GM04503 (cell line): ENCODE measurements around the gene NPC1L1.
"Not testable (repeated sequence)": the region's sequence is repeated elsewhere in the genome, so short reads cannot be mapped to it uniquely, and the experiment has no call there.

ENCODE experiments used
- DNase-seq: peaks from one replicate; pipeline ENCODE4 v3.0.0-alpha.2; 2012; ENCODE audit warnings: low read depth

Gene NPC1L1

DNA sequence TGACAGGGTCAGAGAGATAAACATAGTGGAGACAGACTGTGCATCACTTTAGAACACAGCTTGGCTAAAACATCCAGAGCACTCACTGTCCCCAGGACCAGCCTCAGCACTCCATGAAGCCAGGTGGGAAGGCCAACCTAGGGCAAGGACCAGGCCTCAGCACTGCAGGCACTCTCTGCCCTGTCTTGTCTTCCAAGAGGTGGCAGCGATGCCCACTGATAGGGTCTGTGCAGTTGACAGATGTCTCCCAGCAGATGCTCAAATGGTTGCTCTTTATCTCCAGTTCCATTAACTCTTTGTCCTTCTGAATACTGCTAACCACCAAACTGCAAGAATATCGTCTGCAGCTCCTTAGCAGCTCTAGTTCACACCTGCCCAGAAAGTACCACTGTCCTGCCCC is 23.5 kb upstream of the NPC1L1 start:
- DNase-seq = no peak

DNA sequence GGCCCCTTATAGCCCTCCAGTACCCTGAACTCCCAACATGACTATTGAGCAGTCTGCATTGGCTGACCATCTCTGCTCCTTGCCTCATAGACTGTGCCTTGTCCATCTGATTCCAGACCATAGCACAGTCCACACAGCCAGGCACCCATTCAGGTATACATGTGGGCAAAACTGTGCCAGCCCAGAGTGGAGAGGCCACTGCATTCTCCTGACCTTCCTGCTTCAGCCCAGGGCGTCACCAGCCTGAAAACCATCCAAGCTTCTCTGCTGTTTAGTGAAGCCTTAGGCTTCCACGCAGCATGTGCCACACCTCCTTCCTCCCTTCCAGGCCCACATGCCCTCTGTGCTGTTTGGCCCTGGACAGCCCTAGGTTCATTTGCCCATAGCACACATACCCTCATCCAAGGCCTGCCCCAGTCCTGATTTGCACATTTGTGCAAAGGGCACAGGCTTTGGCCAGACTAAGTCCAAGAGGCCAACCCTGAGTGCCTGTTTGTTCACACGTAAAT is 22.1 kb upstream of the NPC1L1 start:
- no peak for DNase-seq

DNA sequence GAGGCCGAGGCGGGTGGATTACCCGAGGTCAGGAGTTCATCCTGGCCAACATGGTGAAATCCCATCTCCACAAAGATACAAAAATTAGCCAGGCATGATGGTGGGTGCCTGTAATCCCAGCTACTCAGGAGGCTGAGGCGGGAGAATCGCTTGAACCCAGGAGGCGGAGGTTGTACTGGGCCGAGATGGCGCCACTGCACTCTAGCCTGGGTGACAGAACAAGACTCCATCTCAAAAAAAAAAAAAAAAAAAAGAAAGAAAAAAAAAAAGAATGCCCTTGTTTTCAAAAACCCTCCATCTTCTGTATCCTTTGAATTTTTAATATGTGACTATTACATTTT is 21.5 kb upstream of the NPC1L1 start:
- not testable (repeated sequence) for DNase-seq

DNA sequence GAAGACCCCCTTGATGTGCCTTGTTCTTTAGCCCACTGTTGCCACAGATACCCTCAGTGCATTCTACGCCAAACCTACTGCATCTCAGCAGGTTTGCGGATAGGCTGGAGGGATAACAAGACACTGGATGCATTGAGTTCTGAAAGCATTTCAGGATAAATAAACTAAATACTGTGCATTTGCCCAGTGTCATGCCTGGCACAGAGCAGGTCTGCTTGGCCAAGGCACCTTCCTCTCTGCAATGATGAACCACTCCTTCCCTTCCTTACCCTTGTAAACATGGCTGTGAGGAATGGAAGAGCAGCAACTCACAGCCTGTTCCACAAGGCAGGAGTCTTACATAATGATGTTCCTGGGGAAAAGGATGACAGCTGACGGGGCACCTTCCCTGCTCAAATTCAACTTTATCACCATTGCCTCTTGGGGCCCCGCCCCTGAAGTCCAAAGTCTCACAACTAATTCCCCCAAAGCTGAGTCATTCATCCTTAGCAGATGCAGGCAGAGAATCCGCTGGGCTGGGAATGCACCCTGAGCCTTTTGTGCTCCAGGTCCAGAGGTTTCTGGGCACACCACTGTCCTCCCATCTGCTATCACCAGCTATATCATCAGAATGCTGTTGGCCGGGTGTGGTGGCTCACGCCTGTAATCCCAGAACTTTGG is 21.0 kb upstream of the NPC1L1 start:
- no peak for DNase-seq

- DNase-seq = no peak
Observed at GRCh38 chr7:44561481-44561880, 20.4 kb upstream of the NPC1L1 start.

GRCh38 chr7:44559485-44559884 is 18.4 kb upstream of the NPC1L1 start:
- DNase-seq = no peak

GRCh38 chr7:44557485-44557884 is 16.4 kb upstream of the NPC1L1 start:
- no peak for DNase-seq

- no peak for DNase-seq
Observed at GRCh38 chr7:44555350-44555749, 14.2 kb upstream of the NPC1L1 start.

DNA sequence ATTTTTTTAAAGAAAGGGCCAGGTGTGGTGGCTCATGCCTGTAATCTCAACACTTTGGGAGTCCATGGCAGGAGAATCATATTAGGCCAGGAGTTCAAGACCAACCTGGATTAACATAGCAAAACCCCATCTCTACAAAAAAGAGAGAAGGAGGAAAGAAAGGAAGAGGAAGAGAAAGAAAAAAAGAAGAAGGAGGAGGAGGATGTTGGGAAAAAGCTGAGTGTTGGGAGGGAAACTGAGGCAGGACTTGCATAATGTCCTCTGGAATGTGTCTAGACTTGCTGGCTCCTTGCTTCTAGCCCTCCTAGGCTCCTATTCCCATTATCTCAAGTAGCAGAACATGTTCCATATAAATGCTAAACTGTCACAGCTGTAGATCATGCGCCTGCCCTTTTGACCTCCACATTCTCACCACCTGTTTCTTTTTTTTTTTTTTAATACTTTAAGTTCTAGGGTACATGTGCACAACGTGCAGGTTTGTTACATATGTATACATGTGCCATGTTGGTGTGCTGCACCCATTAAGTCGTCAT is 11.4 kb upstream of the NPC1L1 start:
- DNase-seq = not testable (repeated sequence)

DNA sequence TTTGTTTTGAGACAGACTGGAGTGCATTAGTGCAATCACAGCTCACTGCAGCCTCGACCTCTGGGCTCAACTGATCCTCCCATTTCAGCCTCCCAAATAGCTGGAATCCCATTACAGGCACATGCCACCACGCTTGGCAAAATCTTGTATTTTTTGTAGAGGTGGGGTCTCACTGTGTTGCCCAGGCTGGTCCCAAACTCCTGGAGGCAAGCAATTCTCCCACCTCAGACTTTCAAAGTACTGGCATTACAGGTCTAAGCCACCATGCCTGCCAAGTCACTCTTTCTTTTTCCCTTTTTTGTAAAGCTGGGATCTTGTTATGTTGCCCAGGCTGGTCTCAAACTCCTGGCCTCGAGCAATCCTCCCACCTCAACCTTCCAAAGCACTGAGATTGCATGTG is 8.3 kb upstream of the NPC1L1 start:
- DNase-seq = no peak

- no peak for DNase-seq
Observed at GRCh38 chr7:44548893-44549292, 7.8 kb upstream of the NPC1L1 start.

GRCh38 chr7:44547536-44548231 is 6.6 kb upstream of the NPC1L1 start:
- no peak for DNase-seq

GRCh38 chr7:44541876-44542610 is 913 bp upstream of the NPC1L1 start:
- DNase-seq = no peak

DNA sequence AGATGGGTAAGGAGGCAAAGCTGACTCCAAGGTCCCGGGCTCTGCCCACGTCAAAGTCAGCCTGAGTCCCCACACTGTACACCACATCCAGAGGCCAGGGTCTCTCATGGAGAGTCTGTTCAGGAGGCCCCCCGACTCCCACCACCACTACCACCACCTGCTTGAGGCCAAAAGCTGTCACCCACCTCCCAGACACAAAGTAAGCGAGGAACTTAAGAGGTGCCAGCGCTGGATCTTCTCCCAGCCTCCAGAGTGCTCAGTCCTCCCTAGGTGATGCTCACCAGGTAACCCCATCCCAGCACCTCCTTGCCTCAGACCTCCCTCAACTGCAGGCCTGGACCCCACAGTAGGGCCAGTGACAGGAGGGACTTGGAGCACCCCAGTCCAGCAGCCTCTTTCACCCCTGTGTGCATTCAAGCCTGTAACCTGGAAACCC is 520 bp downstream of the NPC1L1 start:
- no peak for DNase-seq

- DNase-seq = no peak
Observed at GRCh38 chr7:44539669-44540506, 1.2 kb downstream of the NPC1L1 start.

DNA sequence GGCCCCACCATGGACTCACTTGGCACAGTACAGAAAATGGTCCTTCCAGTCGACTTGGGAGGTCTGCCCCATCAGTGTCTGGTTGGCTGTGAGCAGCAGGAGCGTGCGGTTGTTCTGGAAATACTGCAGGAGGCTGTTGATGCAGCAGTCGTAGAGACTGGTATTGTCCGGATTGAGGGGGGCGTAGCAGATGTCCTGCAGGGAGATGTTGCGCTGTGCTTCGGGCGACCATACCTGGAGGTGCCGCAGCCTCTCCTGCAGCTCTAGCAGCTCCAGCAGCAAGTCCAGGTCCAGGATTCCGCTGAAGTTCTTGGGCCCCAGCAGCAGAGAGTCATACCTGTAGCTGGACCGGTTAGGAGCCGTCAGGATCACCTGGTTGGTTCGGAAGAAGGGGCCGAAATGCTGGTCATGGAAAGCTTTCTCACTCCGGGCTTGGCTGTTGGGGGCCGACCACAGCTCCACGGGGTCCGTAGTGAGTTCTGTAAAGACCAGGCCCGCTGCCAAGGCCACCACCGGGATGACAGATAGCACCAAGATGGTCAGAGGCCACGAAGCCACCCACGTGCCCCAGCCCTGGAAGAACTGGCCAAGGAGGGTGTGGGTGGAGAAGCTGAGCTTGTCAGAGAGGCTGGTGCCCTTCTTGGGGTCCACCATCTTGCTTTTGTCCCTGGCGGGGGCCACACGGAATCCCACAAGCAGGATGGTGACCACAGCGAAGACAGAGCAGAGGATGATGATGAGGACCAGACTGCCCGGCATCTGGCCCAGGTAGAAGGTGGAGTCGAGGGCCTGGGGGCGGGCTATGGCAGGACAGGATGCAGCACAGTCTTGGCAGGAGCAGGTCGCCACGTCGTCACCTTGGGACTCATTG is 2.1 kb downstream of the NPC1L1 start:
- no peak for DNase-seq

DNA sequence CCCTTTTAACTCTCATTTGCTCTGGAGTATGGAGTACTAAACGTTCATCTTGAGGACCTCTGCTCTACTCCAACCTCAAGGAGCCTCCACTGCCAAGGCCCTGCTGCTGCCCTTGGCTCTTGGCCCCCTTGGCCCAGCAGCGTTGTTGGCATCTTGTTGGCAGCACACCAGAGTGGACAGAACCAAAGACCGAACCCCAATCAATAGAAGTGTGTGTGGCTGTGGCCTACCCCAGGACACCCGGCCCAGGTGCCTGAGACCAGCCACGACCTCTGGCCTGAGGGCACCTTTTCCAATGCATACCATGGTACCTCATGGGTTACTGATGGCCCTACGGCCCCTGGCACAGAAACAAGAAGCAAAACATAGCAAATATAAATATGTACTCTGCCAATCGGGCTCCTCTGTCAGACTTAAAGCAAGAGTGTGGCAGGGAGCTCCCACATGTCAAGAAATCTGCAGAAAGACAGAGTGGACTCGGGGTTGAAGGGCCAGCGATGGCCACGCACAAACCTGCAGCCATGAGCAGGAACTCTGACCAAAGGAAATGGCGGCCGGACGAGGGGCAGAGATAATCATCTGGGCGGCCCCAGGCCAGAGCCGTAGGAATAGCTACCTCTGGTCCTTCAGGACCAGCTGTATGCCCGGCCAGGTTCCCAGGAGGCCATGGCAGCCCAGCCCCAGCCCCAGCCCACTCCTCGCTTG is 2.9 kb downstream of the NPC1L1 start:
- no peak for DNase-seq

GRCh38 chr7:44537442-44537841 is 3.7 kb downstream of the NPC1L1 start:
- no peak for DNase-seq

GRCh38 chr7:44536090-44536489 is 5.0 kb downstream of the NPC1L1 start:
- no peak for DNase-seq

DNA sequence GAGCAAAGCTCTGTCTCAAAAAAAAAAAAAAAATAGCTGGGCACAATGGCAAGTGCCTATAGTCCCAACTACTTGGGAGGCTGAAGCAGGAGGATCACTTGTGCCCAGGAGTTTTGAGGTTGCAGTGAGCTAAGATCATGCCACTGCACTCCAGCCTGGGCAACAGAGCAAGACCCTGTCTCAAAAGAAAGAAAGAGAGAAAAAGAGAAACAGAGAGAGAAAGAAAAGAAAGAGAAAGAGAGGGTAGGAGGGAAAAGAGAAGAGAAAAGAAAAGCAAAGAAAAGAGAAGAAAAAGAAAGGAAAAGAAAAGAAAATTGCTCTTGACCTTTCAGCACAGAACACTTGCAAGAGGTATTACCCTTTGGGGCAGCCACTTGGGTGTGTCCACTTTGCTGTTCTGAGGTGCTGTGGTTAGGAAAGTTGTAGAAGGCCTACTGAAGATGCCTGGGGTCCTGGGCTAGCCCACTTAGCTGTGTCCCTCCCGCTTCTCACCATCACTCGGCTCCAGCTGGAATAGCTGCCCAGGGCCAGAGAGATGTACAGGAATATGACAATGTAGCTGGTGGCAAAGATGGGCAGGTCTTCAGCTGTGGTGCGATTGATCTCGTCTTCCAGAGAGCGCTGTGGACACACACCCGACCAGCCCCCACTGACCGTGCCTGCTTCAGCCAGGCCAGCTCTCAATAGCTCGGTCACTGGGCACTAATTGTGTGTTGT is 5.6 kb downstream of the NPC1L1 start:
- DNase-seq = no peak
